ENCODE data around the gene C15orf61.
A peak's percentile ranks its signal among the peaks of the same experiment; 100 is the strongest.

The C15orf61 gene

DNA sequence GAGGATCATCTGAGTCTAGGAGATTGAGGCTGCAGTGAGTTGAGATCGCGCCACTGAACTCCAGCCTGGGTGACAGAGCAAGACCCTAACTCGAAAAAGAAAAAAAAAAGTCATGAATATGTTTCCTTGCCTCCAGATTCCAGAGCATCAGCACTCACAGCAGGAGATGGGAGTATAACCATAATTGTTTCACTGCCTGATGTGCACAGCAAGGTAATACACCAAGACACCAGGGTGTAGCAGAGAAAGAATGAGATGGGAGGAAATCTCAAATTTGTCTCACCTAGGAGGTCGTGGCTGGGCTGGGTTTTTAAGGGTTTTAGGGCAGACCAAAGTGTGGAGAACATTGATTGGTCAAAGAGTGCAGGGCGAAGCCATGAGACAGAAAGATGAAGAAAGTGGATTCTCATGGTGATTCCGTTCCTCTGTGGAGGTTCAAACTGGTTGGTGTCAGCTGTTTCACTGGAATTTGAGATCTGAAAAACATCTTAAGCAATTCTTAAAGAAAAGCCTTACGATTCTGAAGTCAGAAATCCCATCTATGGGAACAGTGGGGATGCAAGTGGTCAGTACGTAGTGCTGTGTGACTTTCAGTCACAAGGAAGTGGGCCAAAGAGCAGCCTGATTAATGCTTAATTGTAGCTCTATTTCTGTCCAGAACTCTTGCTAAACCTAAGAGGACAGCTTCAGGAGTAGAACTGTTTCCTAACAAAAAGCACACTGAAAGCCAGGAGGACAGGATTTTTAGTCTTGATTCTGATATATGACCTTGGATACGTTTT is 7.8 kb upstream of the C15orf61 start:
- no peak for FAIRE-seq
- DNase-seq (ENCODE audit: low spot score), result no peak

DNA sequence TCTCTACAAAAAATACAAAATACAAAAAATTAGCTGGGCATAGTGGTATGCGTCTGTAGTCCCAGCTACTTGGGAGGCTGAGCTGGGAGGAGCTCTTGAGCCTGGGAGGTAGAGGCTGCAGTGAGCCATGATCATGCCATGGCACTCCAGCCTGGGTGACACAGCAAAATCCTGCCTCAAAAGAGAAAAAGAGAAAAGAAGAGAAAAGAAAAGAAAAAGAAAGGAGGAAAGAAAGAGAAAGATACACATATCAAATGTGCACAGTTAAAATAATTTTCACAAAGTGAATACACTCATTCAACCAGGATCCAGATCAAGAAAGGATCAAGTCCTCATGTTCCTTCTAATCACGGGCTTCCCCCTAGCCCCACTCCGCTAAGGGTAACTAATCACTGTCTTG is 5.8 kb upstream of the C15orf61 start:
- FAIRE-seq (no peak), DNase-seq (ENCODE audit: low spot score) (no peak)

DNA sequence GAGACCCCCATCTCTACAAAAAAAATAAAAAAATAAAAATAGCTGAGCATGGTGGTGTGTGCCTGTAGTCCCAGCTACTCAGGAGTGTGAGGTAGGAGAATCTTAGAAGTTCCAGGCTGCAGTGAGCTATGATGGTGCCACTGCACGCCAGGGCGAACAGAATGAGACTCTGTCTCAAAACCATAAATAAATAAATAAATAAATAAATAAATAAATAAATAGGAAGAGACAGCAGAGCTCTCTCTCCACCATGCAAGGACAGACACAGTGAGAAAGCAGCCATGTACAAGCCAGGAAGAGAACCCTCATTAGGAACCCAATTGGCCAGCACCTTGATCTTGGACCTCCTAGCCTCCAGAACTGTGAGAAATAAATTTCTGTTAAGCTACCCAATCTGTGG is 5.4 kb upstream of the C15orf61 start:
- DNase-seq (ENCODE audit: low spot score) (no peak), FAIRE-seq (no peak)

DNA sequence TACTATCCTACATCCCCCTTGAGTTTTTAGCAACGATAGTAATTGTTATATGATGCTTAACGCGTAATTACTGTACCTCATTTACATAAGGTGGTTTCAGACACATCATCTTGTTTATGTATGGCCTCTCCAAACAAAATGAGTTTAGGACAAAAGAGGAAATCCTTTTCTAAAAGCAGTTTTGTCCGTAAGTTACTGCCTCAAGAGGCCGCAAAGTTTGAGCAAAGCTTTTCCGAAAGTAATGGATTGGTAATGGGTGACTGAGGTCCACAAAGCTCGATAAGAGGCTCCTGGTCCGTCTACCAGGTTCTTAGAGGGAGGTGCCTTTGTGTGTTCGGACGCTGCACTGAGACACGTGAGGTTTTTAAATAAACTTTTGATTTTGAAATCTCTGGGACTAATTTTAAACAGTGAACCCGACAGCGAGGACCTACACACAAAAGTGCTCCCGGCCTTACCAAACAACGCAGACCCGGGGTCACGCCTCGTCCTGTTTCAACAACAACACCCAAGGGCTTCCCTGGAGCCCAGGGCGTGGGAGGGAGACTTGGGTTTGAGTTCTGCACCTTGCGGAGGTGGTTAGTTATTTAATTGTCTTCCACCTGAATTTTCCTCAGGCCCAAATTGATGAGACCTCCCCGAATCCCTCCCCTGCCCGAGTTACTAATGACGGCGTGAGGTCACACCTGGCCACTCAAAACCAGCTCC is 456 bp upstream of the C15orf61 start:
- DNase-seq (ENCODE audit: low spot score) (no peak), FAIRE-seq (no peak)

DNA sequence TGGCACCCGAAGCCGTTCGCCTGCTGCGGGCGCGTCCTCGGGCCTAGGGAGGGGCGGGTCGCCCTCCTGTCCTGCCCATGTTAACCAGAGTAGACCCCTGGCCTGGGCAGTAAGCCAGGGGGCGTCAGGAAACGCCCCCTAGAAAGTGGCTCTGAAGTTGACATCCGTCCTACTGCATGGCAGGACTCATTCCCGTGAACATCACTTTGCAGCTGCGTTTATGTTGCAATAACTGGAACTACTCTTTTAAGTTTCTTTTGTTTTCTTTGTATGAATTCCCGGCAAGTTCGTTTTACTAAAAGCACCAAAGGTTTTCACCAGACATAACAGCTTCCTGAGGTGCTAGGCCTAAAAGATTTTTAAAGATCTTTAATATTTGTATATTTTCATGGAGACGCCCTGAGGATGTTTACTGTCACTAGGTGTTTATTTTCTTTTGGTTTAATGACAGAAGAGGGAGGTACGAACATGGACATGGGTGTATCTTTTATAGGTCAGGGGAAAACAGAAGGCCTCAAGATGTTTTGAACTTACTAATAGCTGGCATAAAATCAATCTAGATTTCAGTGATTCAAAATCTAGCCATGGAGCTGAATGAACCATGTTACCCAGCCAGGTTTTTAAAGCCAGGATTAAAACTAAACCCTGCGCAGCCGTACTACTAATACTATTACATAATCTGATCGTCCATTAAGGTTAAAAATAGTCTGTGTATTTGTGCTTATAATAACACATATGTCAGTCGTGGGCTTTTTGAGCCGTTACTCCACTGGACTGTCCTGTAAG is 1.0 kb downstream of the C15orf61 start:
- DNase-seq (ENCODE audit: low spot score), result no peak
- FAIRE-seq, result no peak

DNA sequence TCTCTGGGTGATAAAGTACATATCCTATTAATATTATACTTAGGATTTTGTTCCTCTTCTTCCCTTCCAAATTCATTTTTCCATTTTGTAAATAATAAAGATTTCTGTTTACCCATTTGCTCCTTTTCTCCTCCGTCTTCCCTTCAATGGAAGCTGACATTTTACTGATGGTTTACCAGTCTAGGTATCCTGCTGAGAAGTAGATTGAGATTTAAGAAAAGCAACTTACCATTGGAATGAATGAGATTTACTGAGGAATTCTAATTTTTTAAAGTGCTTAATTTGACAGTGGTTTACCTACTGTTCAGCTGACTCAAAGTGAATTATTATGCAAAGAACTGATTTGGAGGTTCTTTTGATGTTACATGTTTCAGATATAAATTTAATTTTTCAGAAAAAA is 2.4 kb downstream of the C15orf61 start:
- FAIRE-seq, result no peak
- no peak for DNase-seq (ENCODE audit: low spot score)

DNA sequence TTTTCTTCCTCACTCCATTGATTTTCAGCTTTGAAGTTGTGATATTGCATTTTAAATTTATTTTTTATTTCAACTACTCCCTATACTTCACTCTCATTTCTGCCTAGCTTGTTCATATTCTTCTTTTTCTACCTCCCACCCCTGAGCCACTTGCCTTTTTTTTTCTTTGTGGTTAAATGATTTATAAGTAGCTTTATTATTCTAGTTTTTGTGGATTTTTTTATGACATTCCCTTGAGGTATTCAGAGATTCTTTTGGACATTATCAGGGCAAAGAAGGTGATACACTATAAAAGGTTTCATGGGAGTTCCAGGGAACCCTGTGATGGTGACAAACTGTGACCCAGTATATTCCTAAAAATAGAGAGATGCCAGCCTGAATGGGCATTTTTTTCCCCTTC is 3.3 kb downstream of the C15orf61 start:
- FAIRE-seq, result no peak
- DNase-seq (ENCODE audit: low spot score), result no peak

DNA sequence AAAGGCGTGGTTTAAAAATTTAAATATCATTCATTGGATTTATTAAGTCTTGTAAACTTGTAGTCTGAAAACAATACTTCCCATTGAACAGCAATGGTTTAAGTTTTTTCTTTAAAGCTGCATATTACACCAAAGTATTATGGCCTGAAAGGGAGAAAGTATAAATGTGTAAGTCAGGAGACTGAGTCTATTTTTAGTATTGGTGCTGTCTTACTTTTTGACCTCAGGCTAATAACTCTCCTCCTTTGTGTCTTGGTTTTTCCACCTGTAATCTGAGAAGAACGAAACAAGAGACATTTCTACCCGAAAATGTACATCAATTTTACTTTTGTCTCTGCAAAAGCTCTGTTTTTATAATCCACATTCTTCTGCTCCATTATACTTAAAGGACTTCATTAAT is 7.6 kb downstream of the C15orf61 start:
- FAIRE-seq (no peak), DNase-seq (ENCODE audit: low spot score) (no peak)

DNA sequence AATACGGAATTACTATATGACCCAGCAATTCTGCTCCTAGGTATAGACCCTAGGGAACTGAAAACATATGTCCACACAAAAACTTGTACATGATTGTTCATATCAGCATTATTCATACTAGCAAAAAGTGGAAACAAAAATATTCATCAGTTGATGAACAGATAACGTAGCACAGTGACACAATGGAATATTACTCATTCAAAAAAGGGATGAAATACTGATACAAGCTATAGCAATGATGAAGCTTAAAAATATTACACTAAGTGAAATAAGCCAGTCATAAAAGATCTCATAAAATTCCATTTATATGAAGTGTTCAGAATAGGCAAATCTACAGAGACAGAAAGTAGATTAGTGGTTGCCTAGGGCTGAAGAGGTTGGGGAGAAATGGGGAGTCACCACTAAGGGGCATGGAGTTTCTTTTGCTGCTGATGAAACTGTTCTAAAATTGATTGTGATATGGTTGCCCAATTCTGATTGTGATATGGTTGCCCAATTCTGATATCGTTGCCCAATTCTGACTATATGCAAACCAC is 10.5 kb downstream of the C15orf61 start:
- no peak for DNase-seq (ENCODE audit: low spot score)
- no peak for FAIRE-seq

DNA sequence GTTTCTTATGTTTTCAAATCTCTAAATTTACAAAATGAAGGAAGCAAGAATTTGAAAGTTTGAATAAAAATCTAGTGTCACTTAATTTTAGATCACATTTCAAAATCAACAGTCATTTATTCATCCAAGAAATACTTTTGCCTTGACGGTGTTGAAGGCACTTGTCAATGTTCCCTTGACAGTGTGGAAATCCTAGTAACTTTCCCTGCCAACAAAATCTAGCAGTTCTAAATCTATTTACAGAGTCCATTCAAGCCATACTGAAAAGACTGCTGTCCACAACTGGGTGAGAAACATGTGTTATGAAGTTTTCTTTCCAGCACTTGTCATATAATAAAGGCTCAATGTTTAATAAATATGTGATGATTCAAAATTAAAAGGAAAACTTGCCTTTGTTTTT is 12.9 kb downstream of the C15orf61 start:
- no peak for FAIRE-seq
- DNase-seq (ENCODE audit: low spot score), result no peak

DNA sequence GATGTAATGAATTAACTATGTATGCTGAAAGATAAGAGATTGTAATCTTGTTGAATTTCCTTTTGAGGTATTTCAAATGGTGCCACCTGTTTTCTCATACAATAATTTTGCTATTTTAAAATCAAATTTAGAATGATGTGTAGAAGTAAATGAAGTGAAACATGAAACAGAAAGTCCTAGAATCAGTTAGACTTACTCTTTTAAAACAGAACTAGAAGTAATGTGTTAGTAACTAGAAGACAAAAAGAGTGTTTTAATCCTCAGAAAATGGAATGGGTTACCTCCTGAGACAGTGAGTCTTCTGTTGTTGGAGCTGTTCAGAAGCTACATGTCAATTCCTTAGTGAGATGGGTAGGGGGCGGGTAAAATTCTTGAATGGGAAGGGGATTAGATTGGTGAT is 13.4 kb downstream of the C15orf61 start:
- DNase-seq (ENCODE audit: low spot score), result no peak
- no peak for FAIRE-seq

DNA sequence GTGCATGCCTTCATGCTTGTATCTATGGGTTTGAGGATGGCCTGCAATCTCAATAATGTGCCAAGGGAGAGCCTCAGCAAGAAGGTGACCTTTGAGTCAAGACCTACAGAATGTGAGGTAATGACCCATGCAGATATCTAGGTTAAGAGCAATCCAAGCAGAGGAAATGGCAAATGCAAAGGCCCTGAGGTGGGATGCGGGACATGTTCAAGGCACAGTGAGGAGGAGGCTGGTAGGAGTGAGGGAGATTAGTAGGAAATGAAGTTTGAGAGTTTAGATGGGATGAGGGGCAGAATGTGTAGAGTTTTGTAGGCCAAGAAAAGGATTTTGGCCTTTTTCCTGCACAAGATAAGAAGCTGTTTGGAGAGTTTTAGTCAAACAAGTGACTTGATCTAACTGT is 16.8 kb downstream of the C15orf61 start:
- FAIRE-seq (no peak), DNase-seq (ENCODE audit: low spot score) (no peak)

DNA sequence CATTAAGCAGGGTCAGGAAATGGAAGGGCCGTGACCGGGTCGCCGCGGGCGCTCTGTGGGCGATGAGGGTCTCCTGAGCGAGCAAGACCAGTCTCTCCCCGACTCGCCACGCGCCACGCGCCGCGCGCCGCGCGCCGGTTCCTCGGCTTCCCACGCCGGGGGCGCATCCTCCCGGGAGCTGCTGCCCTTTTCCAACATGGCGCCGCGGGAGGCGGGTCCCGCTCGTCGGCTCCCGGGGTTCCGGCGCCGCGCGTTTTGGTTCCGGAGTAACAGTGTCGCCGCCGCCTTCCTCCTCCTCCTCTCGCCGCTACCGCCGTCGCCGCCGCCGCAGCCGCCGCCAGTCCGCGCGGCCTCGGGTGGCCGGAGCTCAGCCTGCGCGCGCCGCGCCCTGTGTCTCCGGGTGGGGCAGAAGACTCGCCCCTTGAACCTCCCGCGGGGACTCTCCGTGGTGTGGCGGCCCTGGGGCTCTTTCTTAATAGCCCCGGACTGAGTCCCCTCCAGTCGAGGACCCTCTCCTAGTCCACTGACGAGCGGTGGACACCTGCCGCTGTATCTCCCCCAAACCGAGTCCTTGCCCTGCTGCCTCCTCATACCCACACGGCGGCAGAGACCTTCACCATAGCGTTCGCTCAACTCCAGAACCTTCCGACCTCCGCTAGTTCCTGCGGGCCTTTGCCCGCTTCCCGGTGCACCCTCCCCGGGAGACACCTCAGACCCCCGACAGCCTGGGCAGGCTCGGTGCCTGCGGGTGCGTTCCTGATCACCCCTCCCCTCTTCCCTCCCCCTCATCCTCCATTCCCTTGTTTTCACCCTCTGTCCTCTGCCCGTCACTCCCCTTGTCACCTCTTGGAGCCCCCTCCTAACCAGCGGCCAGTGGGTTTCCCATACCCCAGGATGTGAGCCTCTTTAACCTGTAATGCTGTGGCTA is 21.8 kb downstream of the C15orf61 start, which contains the start of gene MAP2K5:
TSS of gene MAP2K5 (plus strand) at position 284 of the 928 bp plus-strand sequence. CDS start at position 917, 633 bp downstream.
- FAIRE-seq (no peak), DNase-seq (ENCODE audit: low spot score) (peak; percentile 39)

DNA sequence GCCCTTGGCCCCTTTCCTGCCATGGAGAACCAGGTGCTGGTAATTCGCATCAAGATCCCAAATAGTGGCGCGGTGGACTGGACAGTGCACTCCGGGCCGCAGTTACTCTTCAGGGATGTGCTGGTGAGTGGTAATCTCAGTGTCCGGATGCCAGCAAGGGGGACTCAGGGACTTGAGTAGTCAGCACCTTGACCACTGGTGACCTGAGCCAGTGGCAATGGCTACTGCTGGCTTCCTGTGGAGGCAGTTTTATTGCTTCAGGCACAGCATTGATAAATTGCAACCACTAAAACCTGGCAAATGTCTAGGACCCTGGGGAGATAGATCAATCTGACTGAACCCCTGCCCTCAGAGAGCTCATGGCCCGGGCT is 22.4 kb downstream of the C15orf61 start:
- no peak for DNase-seq (ENCODE audit: low spot score)
- no peak for FAIRE-seq

DNA sequence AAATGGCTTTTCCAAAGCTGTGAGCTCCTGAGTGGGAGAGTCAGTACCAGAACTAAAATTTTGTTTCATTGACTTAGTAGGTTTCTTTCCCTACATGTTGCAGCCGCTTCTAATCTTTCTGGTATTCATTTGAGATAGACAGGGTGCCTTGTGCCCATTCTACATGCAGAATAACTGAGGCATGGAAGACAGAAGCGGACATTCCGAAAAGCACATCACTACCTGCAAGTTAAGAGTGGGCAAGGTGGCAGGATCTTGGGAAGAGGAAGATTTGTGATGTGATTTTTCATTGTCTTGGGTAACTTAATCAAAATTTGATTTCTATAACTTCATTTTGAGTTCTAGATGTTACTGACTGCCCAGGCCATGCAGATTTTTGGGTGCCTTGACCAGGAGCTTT is 23.5 kb downstream of the C15orf61 start:
- no peak for FAIRE-seq
- no peak for DNase-seq (ENCODE audit: low spot score)

DNA sequence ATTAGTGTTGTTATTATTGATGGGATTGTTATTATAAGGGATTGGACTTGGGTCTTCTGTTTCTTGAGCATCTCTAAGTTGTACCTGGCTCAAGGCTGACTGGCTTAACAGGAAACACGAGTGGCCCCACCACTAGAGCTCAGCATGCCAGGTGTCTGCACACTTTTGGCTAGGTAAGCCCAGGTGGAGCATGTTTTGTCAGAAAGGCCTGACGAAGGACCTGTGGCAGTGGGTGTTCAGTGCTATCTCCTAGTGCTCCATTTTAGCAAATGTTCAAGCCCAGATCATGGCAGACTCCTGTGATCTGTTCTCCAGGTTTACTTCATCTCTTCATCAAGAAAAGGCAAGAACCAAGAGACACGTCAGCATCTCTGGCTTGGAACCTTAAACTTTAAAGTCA is 24.9 kb downstream of the C15orf61 start:
- DNase-seq (ENCODE audit: low spot score) (no peak), FAIRE-seq (no peak)

DNA sequence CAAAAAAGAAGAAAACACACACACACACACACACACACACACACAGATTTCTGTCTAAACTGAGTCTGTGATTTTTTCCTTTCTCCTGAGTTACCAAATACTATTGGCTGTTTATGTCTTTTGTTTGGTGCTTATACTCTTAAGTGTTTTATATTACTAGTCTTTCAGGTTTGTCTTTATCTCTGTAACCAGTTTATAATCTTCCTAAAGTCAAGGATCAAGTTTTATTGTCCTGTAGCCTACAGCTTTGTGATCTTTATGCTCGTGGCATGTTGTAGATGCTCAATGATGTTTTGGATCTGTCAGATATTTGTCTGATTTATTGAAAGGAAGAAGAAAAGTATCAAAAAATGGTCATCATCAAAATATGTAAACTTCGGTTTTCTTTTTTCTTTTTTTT is 26.1 kb downstream of the C15orf61 start:
- FAIRE-seq (no peak), DNase-seq (ENCODE audit: low spot score) (no peak)

DNA sequence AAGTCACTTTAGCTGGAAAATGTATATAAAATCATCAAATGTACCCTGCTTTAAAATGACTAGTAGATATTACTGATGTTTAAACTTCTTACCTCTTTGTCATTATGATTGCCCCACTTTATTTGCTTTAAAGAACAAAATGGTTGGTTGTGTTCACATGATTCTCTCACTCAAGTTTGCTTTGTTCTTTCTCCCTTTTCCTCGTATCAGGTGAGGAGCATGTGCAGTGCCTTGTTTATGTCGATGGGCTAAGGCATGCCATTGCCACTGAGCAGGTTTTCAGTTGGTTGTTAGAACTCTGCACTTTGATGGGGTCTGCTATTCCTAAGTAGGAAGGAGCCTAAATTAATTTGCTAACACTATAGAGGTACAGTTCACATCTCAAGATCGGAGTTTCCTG is 26.9 kb downstream of the C15orf61 start:
- DNase-seq (ENCODE audit: low spot score) (no peak), FAIRE-seq (no peak)

DNA sequence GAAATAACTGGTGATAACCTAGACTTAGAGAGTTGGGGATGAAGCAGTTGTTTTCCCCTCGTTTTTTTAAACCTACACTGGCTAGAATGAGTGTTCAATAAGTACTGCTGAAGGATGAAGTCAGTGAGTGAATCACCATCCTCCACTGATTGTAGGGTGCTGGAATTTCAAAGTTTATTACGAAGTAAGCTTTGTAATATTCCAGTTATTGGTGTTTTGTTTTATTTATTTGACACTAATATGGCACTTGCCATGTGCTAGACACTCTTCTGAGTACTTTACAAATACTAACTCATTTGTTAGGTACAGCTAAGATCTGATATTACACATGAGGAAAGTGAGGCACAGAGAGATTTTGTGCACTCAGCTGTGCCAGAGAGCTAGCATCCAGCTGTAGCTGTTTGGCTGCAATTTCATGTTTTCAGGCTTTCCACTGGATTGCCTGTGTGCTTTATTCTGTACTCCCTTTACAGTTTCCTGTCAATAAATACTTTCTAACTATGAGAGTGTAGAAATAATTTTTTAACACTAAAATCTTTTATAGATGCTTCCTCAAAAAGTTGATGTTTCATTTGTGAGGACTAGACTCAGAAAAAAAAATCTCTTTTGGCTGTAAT is 27.4 kb downstream of the C15orf61 start:
- FAIRE-seq (no peak), DNase-seq (ENCODE audit: low spot score) (no peak)

DNA sequence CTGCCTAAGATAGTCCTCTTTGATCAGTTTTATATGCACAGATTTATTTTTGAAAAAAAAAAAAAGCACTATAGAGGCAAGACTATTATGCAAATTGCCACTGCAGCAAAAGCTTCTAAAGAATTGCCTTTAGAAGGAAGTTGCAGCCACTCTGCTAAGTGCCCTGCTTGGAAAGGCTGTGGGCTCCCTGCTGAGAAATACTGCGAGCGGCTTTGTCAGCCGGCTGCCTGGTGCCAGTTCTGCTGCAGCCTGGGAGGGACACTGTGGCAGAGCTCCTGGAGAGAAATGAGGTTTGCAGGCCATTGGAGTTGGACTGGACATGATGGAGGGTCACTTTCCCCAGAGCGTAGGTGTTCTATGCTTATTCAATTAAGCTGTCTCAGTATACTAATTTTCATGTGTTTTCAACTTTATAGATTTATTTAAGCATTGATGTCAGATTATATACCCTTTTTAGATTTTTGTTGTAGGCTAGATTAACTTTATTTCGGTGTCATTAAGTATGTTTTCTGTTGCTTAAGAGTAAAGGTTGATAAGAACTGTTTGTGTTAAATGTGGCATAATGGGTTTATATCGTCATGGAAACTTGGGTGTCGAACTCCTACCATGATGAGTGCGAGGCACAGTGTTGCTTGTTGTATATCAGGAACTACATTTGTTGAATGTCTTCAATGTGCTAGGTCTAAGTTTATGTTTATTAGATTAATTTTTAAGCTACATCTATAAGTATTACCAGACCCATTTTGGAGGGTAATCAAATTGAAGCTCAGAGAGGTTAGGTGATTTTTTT is 28.1 kb downstream of the C15orf61 start:
- DNase-seq (ENCODE audit: low spot score), result no peak
- FAIRE-seq, result no peak

All from RCC 7860 (cell line).